ENCODE data around the gene SKIDA1.

Gene SKIDA1

DNA sequence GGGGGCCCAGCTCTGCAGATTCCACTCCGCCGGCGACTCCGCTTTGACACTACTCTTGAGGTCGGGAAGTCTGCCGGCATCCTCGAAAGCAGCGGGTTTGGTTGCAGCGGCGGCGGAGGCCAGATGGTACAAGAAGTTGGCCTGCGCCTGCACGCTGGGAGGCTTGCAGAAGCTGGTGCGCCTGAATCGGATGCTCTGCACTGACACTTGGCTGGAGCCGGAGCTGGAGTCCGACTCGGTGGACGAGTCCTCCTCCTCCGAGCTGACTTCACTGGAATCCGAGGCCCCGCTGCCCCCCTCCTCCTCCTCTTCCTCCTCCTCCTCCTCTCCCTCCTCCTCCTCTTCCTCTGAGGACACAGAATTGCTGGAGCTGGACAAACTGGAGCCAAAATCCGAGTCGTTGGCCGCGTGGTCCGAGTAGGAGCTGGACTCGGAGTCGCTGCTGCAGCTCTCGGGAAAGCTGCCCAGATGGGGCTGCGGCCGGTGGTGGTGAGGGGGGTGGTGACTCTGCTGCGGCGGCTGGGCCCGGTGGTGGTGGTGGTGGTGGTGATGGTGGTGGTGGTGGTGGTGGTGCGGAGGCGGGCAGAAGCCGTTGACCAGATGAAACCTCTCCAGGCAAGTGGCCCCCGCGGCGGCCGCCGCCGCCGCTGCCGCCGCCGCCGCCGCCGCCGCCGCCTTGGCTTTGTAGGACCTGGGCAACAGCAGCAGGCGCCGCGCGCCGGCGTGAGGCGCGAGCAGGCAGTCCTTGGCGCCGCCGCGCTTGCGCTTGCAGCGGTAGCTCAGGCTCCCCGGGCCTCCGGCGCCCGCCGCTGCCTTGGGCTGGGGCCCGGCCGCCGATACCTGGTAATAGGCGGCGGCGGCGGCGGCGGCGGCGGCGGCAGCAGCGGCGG is 9.0 kb downstream of the SKIDA1 start:
- Histone ChIP-seq H3K27me3 (ENCODE audit: insufficient read depth, low read length) (no peaks in the 10 kb centered on the region), H2AFZ (ENCODE audit: low read length, unreplicated experiment) (peak overlapping the region; percentile 98), H3K27ac (ENCODE audit: low read depth, low read length) (no peak overlapping the region)

DNA sequence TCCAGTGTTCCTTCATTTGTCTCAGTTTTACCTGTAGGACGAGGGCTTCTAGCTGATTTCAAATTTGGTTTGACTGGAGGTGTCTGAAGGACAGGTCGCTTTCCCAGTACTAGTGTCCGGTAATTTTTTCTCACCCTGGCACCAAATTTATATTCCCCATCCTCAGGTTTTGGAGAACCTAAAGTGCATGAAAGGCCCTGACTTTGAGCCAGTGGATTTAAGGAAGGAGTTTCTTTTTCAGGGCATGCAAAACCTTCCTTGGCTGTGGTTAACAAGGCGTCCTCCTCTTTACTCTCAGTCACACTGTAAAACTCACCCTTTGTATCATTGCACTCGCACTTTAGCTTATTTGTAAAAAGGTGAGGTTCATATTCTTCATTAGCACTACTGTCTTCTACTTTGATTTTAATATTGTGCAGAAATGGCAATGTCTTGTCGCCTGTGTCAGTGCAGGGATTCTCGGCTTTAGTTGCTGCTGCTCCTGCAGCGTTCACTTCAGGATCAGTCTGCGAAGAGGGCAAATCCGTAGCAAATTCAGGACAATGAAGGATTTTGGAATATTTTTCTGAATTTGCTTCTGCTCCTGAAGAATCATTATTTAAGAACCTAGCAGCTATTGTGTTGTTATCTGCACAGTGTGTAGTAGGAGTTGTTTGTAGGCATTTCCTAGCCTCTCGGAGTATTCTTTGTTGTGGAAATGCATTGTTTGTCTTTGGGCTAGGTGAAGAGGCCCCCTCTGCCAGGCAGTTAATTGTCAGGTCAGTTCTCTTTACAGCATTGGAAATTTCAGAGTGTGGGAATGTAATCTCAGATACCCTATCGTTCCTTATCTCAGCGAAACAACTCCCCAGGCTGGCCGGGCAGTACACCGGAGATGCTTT is 9.9 kb downstream of the SKIDA1 start:
- Histone ChIP-seq H3K27me3 (ENCODE audit: insufficient read depth, low read length) (no peaks in the 10 kb centered on the region), H3K4me3 (ENCODE audit: low read depth, low read length) (peak overlapping the region; percentile 65), H3K36me3 (ENCODE audit: insufficient read depth, low read length) (no peaks in the 10 kb centered on the region), H2AFZ (ENCODE audit: low read length, unreplicated experiment) (peak overlapping the region; percentile 46), H3K27ac (ENCODE audit: low read depth, low read length) (no peak overlapping the region), H3K79me2 (ENCODE audit: control insufficient read depth, insufficient read depth, low read length, unreplicated experiment) (no peaks in the 10 kb centered on the region), H3K4me1 (ENCODE audit: control insufficient read depth, insufficient read depth, low read length, unreplicated experiment) (peaks cover 29% of the 10 kb centered on the region)

More for the DNA sequence above, 9.0 kb downstream of the SKIDA1 start:
- Histone ChIP-seq H3K79me2 (ENCODE audit: control insufficient read depth, insufficient read depth, low read length, unreplicated experiment) (no peaks in the 10 kb centered on the region), H3K4me1 (ENCODE audit: control insufficient read depth, insufficient read depth, low read length, unreplicated experiment) (peaks cover 29% of the 10 kb centered on the region), H3K4me3 (ENCODE audit: low read depth, low read length) (peak overlapping the region; percentile 65), H3K36me3 (ENCODE audit: insufficient read depth, low read length) (no peaks in the 10 kb centered on the region)

DNA sequence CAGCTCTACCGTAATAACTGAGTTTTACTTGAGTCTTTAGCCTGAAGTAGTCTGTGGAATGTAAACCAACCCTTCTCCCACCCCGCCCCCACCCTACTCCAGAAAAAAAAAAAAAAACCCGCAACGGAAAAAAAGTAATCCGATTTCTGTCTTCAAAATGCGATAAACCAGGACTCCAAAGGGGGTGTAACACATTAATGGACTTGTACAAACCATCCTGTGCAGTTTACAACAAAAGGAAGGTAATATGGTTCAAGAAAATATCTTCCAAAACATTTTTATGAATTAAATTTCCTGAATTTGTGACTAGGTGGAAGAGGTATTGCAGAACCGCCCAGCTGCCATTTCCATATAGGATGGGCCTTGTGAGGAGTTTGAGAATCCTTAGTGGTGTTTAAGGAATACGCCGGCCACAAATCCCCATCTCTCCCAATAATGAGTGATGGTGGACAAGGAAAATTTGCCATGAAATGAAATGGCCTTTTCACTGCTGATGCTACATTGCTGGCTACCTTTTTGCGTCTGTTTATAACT is 10.6 kb downstream of the SKIDA1 start:
- Histone ChIP-seq H3K79me2 (ENCODE audit: control insufficient read depth, insufficient read depth, low read length, unreplicated experiment) (no peaks in the 10 kb centered on the region), H3K27ac (ENCODE audit: low read depth, low read length) (no peak overlapping the region), H3K36me3 (ENCODE audit: insufficient read depth, low read length) (no peaks in the 10 kb centered on the region), H3K4me1 (ENCODE audit: control insufficient read depth, insufficient read depth, low read length, unreplicated experiment) (peaks cover 36% of the 10 kb centered on the region), H3K27me3 (ENCODE audit: insufficient read depth, low read length) (no peaks in the 10 kb centered on the region), H3K4me3 (ENCODE audit: low read depth, low read length) (no peak overlapping the region; the same call in 1 of the 2 replicates), H2AFZ (ENCODE audit: low read length, unreplicated experiment) (no peak overlapping the region)

GRCh38 chr10:21514129-21514817 is 11.2 kb downstream of the SKIDA1 start:
- Histone ChIP-seq H3K27ac (ENCODE audit: low read depth, low read length) (no peak overlapping the region), H3K79me2 (ENCODE audit: control insufficient read depth, insufficient read depth, low read length, unreplicated experiment) (no peaks in the 10 kb centered on the region), H3K27me3 (ENCODE audit: insufficient read depth, low read length) (no peaks in the 10 kb centered on the region), H3K4me1 (ENCODE audit: control insufficient read depth, insufficient read depth, low read length, unreplicated experiment) (peaks cover 37% of the 10 kb centered on the region), H3K36me3 (ENCODE audit: insufficient read depth, low read length) (no peaks in the 10 kb centered on the region), H3K4me3 (ENCODE audit: low read depth, low read length) (no peak overlapping the region), H2AFZ (ENCODE audit: low read length, unreplicated experiment) (no peak overlapping the region)

DNA sequence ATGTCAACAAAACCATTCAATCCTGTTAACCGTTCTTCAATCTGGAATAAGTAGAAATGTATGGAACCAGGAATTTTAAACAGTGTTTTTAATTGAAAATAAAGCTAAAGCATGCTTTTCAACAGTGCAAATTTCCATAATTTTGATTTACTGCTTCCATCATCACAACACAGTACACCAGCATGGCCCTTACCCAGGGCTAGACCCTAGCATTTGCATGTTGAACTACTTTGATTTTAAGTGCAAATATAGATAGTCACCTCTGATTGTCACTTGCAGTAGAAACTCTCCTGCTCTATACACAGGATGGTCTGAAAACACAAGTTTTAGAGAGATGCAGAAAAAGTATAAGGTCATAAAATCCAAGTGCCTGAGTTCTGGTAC is 12.1 kb downstream of the SKIDA1 start:
- Histone ChIP-seq H3K27me3 (ENCODE audit: insufficient read depth, low read length) (no peaks in the 10 kb centered on the region), H2AFZ (ENCODE audit: low read length, unreplicated experiment) (no peak overlapping the region), H3K79me2 (ENCODE audit: control insufficient read depth, insufficient read depth, low read length, unreplicated experiment) (no peaks in the 10 kb centered on the region), H3K36me3 (ENCODE audit: insufficient read depth, low read length) (no peaks in the 10 kb centered on the region), H3K27ac (ENCODE audit: low read depth, low read length) (no peak overlapping the region), H3K4me3 (ENCODE audit: low read depth, low read length) (no peak overlapping the region), H3K4me1 (ENCODE audit: control insufficient read depth, insufficient read depth, low read length, unreplicated experiment) (peaks cover 32% of the 10 kb centered on the region)

- no peak overlapping the region for H3K4me3 ChIP-seq (ENCODE audit: low read depth, low read length)
- H3K4me1 ChIP-seq (ENCODE audit: control insufficient read depth, insufficient read depth, low read length, unreplicated experiment) = peaks cover 27% of the 10 kb centered on the region
- H2AFZ ChIP-seq (ENCODE audit: low read length, unreplicated experiment) = no peak overlapping the region
- no peak overlapping the region for H3K27ac ChIP-seq (ENCODE audit: low read depth, low read length)
- H3K27me3 ChIP-seq (ENCODE audit: insufficient read depth, low read length) = no peaks in the 10 kb centered on the region
- H3K36me3 ChIP-seq (ENCODE audit: insufficient read depth, low read length) = no peaks in the 10 kb centered on the region
- H3K79me2 ChIP-seq (ENCODE audit: control insufficient read depth, insufficient read depth, low read length, unreplicated experiment) = no peaks in the 10 kb centered on the region
Observed at GRCh38 chr10:21512573-21513404, 12.7 kb downstream of the SKIDA1 start.

DNA sequence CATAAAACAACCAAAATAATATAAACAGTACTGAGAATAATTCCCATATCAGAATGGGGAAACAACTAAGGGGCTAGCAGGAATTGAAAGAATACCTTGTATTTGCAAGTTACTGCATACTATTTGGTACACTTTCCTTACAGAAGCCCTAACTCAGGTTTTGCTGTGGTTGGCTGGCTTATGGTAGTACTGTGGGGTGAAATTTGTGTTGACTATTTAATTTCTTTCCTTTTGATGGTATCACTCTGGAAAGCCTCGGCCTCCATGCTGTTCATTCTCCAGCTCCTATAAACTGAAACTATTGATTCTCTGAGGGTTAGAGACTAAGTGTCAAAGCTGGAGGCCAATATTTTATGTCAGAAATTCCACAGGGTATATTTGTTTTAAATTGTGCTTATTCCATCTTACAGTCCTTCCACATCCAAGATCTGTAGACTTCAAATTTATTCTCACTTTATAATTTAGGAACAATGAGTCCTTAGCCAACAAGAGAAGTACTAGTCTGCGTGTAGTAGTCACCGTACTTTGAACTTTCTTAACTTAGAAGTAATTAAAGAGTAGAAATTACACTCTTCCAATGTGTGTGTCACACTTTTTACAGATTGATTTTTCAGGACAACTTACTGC is 13.4 kb downstream of the SKIDA1 start:
- H3K36me3 ChIP-seq (ENCODE audit: insufficient read depth, low read length) = no peaks in the 10 kb centered on the region
- H3K27me3 ChIP-seq (ENCODE audit: insufficient read depth, low read length) = no peaks in the 10 kb centered on the region
- no peaks in the 10 kb centered on the region for H3K79me2 ChIP-seq (ENCODE audit: control insufficient read depth, insufficient read depth, low read length, unreplicated experiment)
- H3K4me1 ChIP-seq (ENCODE audit: control insufficient read depth, insufficient read depth, low read length, unreplicated experiment) = peaks cover 25% of the 10 kb centered on the region
- H3K4me3 ChIP-seq (ENCODE audit: low read depth, low read length) = no peak overlapping the region
- H3K27ac ChIP-seq (ENCODE audit: low read depth, low read length) = no peak overlapping the region
- peak overlapping the region; percentile 23 for H2AFZ ChIP-seq (ENCODE audit: low read length, unreplicated experiment)

DNA sequence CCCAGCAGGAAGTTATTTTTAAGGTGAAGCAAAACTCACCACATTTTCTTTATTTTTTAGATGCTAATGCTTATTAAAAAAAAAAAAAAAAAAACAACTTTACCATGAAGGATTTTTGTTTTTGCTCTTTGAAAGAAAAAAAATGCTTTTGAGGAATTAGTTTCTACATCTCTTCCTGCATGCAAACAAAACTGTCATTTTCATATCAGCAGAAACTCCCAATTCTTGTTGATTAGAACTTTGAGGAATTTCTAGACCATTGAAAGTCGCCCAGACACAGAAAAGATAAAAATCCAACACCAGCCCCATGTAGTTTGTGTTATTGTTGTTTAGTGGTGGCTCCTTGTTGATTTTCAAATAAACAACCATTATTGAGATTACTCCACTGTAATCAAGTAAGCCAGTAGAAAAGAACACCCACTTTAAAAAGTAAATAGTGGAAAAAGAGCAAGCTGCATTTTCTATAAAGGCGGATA is 14.3 kb downstream of the SKIDA1 start:
- Histone ChIP-seq H2AFZ (ENCODE audit: low read length, unreplicated experiment) (no peak overlapping the region), H3K4me3 (ENCODE audit: low read depth, low read length) (no peak overlapping the region), H3K79me2 (ENCODE audit: control insufficient read depth, insufficient read depth, low read length, unreplicated experiment) (no peaks in the 10 kb centered on the region), H3K27me3 (ENCODE audit: insufficient read depth, low read length) (no peaks in the 10 kb centered on the region), H3K27ac (ENCODE audit: low read depth, low read length) (no peak overlapping the region), H3K36me3 (ENCODE audit: insufficient read depth, low read length) (no peaks in the 10 kb centered on the region), H3K4me1 (ENCODE audit: control insufficient read depth, insufficient read depth, low read length, unreplicated experiment) (peaks cover 25% of the 10 kb centered on the region)

DNA sequence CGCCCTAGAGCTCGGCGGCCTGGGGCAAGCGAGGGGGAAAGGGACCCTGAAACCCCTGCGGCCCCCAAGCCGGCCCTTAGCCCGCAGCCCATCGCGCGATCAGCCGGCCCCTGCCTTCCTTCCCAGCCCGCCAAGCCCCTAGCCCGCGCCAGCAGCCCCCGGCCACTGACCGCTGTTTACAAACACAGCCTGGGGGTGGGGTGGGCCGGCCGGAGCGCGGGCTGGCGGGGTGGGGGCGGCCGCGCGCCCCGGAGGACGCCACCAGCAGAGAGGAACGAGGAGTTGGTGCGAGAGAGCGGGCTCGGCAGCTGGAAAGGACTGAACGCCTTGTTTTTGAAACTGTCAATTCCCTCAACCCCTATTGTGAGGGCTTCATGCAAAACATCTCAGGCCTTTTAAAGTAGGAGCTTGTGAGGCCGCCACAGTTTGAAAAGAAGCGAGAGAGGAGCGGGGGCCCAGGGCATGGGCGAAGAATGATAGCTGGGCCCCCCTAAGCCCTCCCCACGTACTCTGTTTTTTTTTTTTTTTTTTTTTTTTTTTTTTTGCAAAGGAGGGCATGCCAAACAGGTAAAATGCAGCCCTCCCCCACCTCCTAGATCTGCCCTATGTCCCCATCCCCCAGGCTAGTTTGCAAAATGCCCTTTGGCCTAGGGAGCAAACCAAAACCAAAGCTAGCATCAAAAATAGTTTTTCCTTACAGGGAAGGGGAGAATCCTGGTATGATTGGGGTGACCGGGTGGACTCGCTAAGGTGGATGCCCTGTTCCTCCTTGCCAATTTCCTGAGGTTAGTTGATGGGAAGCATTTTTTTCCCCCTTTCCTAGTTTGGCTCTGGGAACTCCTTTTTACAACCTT is 15.0 kb downstream of the SKIDA1 start:
- Histone ChIP-seq H3K79me2 (ENCODE audit: control insufficient read depth, insufficient read depth, low read length, unreplicated experiment) (no peaks in the 10 kb centered on the region), H3K4me3 (ENCODE audit: low read depth, low read length) (peak overlapping the region; percentile 38), H3K27ac (ENCODE audit: low read depth, low read length) (no peak overlapping the region), H2AFZ (ENCODE audit: low read length, unreplicated experiment) (peak overlapping the region; percentile 87), H3K27me3 (ENCODE audit: insufficient read depth, low read length) (no peaks in the 10 kb centered on the region), H3K4me1 (ENCODE audit: control insufficient read depth, insufficient read depth, low read length, unreplicated experiment) (peaks cover 20% of the 10 kb centered on the region), H3K36me3 (ENCODE audit: insufficient read depth, low read length) (no peaks in the 10 kb centered on the region)
